Nephron progenitor cell (in vitro differentiated cells): Measurements from ENCODE around the gene BCS1L.
"Not testable (repeated sequence)": the region's sequence is repeated elsewhere in the genome, so short reads cannot be mapped to it uniquely, and the experiment has no call there.

ENCODE experiments used
- DNase-seq: peaks from one replicate; pipeline ENCODE4 v3.0.0; 2021
- H3K27ac Mint-ChIP-seq: 2 replicates; pipeline ENCODE4 v1.8.0; 2021; ENCODE audit warnings: mild to moderate bottlenecking, moderate library complexity, mixed read lengths
- H3K27me3 Mint-ChIP-seq: 2 replicates; pipeline ENCODE4 v1.8.0; 2021; ENCODE audit warnings: mild to moderate bottlenecking, low read depth, mixed read lengths; ENCODE audit not compliant: poor library complexity
- H3K36me3 Mint-ChIP-seq: 2 replicates; pipeline ENCODE4 v1.8.0; 2021; ENCODE audit warnings: low read depth, mixed read lengths
- H3K4me1 Mint-ChIP-seq: 2 replicates; pipeline ENCODE4 v1.8.0; 2021; ENCODE audit warnings: mixed read lengths
- H3K4me3 Mint-ChIP-seq: 2 replicates; pipeline ENCODE4 v1.8.0; 2021; ENCODE audit warnings: mild to moderate bottlenecking, moderate library complexity, mixed read lengths
- H3K9me3 Mint-ChIP-seq: 2 replicates; pipeline ENCODE4 v1.8.0; 2021; ENCODE audit warnings: mild to moderate bottlenecking, moderate library complexity, mixed read lengths
- CTCF ChIP-seq: fragments of 200-600 bp; sonication (generic); IDR thresholded peaks from 2 replicates; pipeline ENCODE4 v1.5.0; 2021; ENCODE audit warnings: antibody characterized with exemption

BCS1L gene

GRCh38 chr2:218679119-218679518, 19.6 kb downstream of the BCS1L start:
- no peak for TF ChIP-seq CTCF
- Mint-ChIP-seq H3K4me1 (no peaks in the 10 kb centered on the region), H3K9me3 (no peaks in the 10 kb centered on the region), H3K27ac (peak overlapping the region; percentile 3), H3K4me3 (no peak overlapping the region), H3K27me3 (peaks cover 2% of the 10 kb centered on the region), H3K36me3 (peaks cover 42% of the 10 kb centered on the region)
- no peak for DNase-seq

DNA sequence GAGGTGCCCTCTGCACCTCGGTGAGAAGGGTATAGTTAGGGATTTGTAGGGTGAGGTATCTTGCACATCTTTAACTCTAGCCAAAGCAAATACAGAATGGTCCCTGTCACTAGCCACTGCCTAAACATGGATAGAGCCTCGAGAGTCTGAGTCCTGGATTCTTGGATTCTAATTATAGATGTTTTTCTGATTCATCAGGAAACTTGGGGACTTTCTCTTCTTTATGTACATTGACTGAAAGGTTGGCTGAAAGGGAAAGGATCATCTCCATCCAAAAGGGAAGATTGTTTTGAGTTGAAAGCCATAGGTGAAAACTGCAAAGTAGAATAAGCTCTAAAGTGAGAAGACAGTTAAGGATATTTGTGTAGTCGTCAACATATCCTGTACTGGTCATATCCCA, 20.6 kb downstream of the BCS1L start:
- H3K27ac Mint-ChIP-seq: no peak overlapping the region
- H3K4me1 Mint-ChIP-seq: no peaks in the 10 kb centered on the region
- no peaks in the 10 kb centered on the region for H3K27me3 Mint-ChIP-seq
- no peak for TF ChIP-seq CTCF
- peaks cover 44% of the 10 kb centered on the region for H3K36me3 Mint-ChIP-seq
- no peak overlapping the region for H3K4me3 Mint-ChIP-seq
- H3K9me3 Mint-ChIP-seq: no peaks in the 10 kb centered on the region
- DNase-seq: no peak

GRCh38 chr2:218687400-218688060, 28.0 kb downstream of the BCS1L start:
- TF ChIP-seq CTCF: peak; percentile 83
- H3K4me3 Mint-ChIP-seq, H3K4me1 Mint-ChIP-seq, H3K27ac Mint-ChIP-seq, H3K27me3 Mint-ChIP-seq, H3K9me3 Mint-ChIP-seq: not testable (repeated sequence)
- peak; percentile 45 for DNase-seq
- H3K36me3 Mint-ChIP-seq: peaks cover 45% of the 10 kb centered on the region

GRCh38 chr2:218691234-218691633, 31.8 kb downstream of the BCS1L start:
- Mint-ChIP-seq H3K27me3 (no peaks in the 10 kb centered on the region), H3K36me3 (peaks cover 49% of the 10 kb centered on the region), H3K27ac (no peak overlapping the region), H3K4me3 (no peak overlapping the region), H3K9me3 (no peaks in the 10 kb centered on the region), H3K4me1 (peaks cover 11% of the 10 kb centered on the region)
- no peak for DNase-seq
- no peak for TF ChIP-seq CTCF

DNA sequence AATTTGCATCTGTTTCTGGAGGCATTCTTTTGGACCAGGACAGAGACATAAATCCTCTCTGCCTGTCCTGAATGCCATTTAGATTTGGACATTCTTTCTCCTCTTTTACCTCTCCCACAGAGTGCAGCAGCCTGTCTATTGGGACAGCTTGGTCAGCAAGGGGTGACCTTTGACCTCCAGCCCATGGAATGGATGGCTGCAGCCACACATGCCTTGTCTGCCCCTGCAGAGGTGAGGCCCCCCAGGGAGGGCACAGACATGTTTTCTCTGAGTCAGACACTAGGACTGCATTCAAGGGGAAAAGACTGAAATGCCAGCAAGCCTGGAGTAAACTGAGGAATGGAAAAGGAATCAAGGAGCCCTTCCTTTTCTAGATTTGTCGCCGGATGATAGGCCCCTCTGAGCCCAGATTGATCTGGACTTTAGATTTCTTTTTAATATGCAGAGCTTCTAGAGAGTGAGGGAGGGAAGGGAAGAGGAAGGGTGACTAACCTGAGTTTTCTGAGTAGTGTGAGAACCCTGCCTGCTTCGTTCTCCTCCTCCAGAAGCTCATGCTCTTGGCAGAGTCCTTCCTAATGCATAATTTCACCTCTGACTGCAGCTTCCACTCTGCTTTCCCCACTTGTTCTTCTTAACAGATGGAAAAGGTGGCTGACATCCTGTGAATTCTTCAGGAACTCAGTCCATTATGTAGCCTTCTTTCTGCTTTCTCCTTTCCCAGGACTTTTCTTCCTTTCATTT, 35.1 kb downstream of the BCS1L start:
- H3K36me3 Mint-ChIP-seq: peaks cover 49% of the 10 kb centered on the region

More for the DNA sequence above, 35.1 kb downstream of the BCS1L start:
- Mint-ChIP-seq H3K4me3 (no peak overlapping the region), H3K27ac (peak overlapping the region; percentile 78), H3K27me3 (peaks cover 2% of the 10 kb centered on the region), H3K9me3 (no peaks in the 10 kb centered on the region), H3K4me1 (peaks cover 11% of the 10 kb centered on the region)
- DNase-seq: peak; percentile 57
- no peak for TF ChIP-seq CTCF
